ENCODE measurements around the gene BARD1.

The BARD1 gene

DNA sequence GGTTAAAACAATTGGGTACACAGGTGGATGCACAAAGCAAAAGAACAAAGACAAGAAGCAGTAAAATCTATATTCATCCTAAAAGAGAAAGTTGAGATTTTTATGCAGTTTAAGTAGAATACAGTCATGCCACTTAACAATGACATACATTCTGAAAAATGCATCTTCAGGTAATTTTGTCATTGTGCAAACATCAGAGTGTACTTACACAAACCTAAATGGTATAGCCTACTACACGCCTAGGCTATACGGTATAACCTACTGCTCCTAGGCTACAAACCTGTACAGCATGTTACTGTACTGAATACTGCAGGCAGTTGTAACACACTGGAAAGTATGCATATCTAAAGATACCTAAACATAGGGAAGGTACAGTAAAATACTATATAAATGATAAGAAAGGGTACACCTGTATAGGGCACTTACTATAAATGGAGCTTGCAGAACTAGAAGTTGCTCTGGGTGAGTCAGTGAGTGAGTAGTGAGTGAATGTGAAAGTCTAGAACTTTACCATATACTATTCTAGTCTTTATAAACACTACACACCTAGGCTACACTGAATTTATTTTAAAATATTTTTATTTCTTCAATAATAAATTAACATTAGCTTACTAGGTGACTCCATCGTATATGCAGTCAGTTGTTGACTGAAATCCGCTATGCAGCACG is 132.9 kb downstream of the BARD1 start:
- DNase-seq (ENCODE audit: low read depth in 2 of 2) = no peak

Data from fibroblast of skin of left quadriceps (primary cell).